DMS79 treated with DMSO at 0.1 percent for 48 hours (cell line): ENCODE results near the gene C20orf144.
"Not testable (repeated sequence)": the region's sequence is repeated elsewhere in the genome, so short reads cannot be mapped to it uniquely, and the experiment has no call there.

Experiments used
- DNase-seq: peaks from one replicate; lab custom pipeline; 2025; lab: John Stamatoyannopoulos, UW

The C20orf144 gene

GRCh38 chr20:33662172-33662571 lies at the start of gene C20orf144:
TSS of gene C20orf144 (plus strand) at chr20:33662327. CDS start at chr20:33662346, 19 bp downstream.
- no peak for DNase-seq

DNA sequence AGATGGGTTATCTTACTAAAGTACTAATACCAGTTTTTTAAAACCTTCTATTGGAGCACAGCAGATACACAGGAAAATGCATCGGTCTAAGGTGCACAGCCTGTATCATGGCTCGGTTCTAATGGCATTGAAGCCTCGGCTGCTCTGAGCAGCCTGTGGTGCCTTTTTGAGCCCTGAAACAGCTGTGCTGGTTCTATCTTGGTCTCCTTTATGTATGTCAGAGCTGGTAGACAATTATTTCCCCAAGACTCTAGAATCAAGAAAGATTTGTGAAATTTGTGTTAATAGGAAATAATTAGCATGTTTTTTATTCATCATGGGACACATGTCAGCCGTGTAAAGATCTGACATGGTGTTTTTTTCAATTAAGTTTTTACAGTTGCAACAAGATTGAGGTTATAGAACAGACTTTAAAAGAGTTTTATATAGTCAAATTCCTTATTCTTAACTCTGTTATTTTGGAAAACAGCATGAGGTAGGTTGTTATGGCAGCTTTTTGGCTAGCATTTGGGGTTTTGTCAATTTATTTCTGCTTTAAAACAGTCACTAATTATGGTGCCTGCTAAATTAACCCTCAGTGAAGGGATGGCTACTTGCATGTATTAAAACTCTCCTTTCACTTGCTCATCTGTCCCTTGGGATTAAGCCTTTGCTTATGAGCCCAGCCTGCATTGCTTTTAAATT lies 40.3 kb upstream of the C20orf144 start:
- DNase-seq: no peak

GRCh38 chr20:33622705-33623365 lies 39.3 kb upstream of the C20orf144 start:
- no peak for DNase-seq

- DNase-seq: no peak
Measured at GRCh38 chr20:33624399-33624798, 37.7 kb upstream of the C20orf144 start.

DNA sequence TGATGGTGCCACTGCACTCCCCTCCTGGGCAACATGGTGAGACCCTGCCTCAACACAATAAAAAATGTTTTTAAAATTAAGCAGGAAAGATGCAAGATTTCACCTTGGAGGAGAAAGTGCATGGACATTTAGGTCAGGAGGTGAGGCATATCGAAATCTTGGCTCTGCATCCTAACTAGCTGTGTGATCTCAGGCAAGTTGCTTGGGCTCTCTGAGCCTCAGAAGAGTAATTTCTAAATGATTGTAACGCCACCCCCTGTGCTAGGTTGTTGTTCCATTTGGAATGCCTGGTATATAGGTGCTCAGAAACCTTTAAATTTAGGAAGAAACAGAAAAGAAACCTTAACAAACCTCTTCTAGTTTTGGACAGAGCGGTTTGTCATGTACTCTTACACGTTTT lies 35.9 kb upstream of the C20orf144 start:
- DNase-seq: no peak

GRCh38 chr20:33627577-33628216 lies 34.4 kb upstream of the C20orf144 start:
- DNase-seq: no peak

GRCh38 chr20:33629533-33629932 lies 32.6 kb upstream of the C20orf144 start:
- DNase-seq: no peak

DNA sequence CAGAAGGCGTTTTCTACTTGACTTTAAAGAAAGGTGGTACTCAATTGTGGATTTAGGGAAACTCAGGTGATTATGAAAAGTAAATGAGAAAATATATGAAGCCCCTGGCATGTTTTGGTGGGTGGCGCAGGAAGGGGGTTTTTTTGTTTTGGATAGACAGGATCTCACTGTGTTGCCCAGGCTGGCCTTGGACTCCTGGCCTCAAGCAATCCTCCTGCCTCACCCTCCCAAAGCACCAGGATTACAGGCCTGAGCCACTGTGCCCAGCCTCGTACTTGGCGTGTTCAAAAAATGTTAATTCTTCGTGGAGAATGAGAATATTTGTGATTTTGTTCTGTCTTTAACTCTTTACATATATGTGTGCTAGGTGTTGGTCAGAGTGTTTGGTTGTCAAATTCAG lies 32.1 kb upstream of the C20orf144 start:
- no peak for DNase-seq

GRCh38 chr20:33630507-33630906 lies 31.6 kb upstream of the C20orf144 start:
- no peak for DNase-seq

DNA sequence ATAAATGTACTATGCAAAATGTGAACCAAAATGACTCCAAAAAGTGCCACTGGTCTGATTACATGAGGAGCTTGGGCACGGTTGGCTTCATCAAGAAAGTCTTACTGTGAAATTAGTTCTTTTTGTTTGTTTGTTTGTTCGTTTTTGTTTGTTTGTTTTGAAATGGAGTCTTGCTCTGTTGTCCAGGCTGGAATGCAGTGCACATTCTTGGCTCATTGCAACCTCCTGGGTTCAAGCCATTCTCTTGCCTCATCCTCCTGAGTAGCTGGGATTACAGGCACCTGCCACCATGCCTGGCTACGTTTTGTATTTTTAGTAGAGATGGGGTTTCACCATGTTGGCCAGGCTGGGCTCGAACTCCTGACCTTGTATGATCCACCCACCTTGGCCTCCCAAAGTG lies 30.2 kb upstream of the C20orf144 start:
- DNase-seq: not testable (repeated sequence)

- DNase-seq: no peak
Measured at GRCh38 chr20:33635341-33635740, 26.8 kb upstream of the C20orf144 start.

- no peak for DNase-seq
Measured at GRCh38 chr20:33636776-33637175, 25.4 kb upstream of the C20orf144 start.

DNA sequence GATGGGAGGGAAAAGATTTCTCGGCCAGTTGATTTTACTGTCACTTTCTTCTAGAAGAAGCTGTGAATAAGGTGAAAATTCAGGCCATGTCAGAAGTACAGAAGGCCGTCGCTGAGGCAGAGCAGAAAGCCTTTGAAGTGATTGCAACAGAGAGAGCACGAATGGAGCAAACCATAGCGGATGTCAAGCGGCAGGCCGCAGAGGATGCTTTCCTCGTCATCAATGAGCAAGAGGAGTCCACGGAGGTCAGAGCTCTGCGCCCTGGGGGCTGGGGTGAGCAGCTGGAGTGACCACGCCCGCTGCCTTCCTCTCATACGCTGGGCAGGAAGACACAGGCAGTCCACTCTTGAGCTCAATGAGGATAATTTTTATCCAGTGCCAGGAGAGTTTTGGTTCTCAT lies 21.8 kb upstream of the C20orf144 start:
- DNase-seq: no peak

GRCh38 chr20:33644313-33645071 lies 17.6 kb upstream of the C20orf144 start:
- no peak for DNase-seq

DNA sequence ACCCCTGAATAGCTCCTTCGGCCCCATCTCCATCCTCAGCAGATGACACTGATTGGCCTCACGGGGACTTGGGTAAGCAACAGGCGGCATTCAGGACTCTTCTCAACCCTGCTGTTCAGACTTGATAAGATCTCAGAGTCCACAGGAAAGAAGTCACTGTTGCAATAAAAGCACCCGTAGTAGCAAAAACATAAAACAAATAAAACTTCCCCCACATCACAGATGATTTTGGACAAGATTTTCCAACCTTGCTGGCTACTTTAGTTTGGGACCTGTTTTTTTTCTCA lies 17.1 kb upstream of the C20orf144 start:
- DNase-seq: no peak

- no peak for DNase-seq
Measured at GRCh38 chr20:33645396-33645795, 16.7 kb upstream of the C20orf144 start.

DNA sequence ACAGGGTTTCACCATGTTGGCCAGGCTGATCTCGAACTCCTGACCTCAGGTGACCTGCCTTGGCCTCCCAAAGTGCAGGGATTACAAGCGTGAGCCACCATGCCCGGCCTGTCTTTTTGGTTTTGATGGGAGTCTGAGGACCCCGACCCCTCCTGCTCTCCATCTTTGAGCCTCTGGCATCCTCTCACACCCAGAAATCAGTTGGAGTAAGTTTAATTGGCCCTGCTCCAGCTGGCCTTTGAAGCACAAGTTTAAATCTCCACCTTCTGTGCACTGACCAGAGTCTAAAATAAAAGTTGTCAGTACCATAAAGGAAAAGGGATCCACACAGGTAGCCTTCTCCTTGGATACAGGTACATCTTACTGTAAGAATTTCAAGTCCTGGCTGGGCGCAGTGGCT lies 15.9 kb upstream of the C20orf144 start:
- no peak for DNase-seq

GRCh38 chr20:33646959-33647602 lies 15.0 kb upstream of the C20orf144 start:
- not testable (repeated sequence) for DNase-seq

GRCh38 chr20:33647603-33648395 lies 14.3 kb upstream of the C20orf144 start:
- DNase-seq: no peak

GRCh38 chr20:33648396-33649004 lies 13.6 kb upstream of the C20orf144 start:
- no peak for DNase-seq

GRCh38 chr20:33649201-33649681 lies 12.9 kb upstream of the C20orf144 start:
- no peak for DNase-seq
